HCT116 (cell line): Measurements from ENCODE around the gene TMEM176B.

Experiments
- CTCF ChIP-seq, 3 experiments: fragments of 200-600 bp in 1 of 3; sonication (generic) in 1 of 3; IDR thresholded peaks in 2 of 3; conservative IDR thresholded peaks in 1 of 3; 2 replicates each; pipeline ENCODE4 v1.5.1; 2012 to 2017; ENCODE audit warnings: low read depth in 2 of 3, low read length in 2 of 3, antibody characterized with exemption in 1 of 3, borderline replicate concordance in 1 of 3, control low read depth in 1 of 3, mild to moderate bottlenecking in 1 of 3, mixed read lengths in 1 of 3, mixed run types in 1 of 3, moderate library complexity in 1 of 3; ENCODE audit not compliant: insufficient read depth in 1 of 3
- EZH2 ChIP-seq: fragments of 200-600 bp; sonication (generic); IDR thresholded peaks from 2 replicates; pipeline ENCODE4 v1.6.1; 2017; ENCODE audit warnings: antibody characterized with exemption, mixed run types
- POLR2A ChIP-seq: IDR thresholded peaks from 2 replicates; pipeline ENCODE4 v1.7.0; 2011; ENCODE audit warnings: borderline replicate concordance; ENCODE audit not compliant: insufficient read depth, insufficient read length; ENCODE audit errors: extremely low read depth
- RAD21 ChIP-seq: IDR thresholded peaks from 2 replicates; pipeline ENCODE4 v1.6.1; 2012; ENCODE audit warnings: low read depth, mild to moderate bottlenecking

GRCh38 chr7:150820148-150820547 lies 20.0 kb upstream of the TMEM176B start:
- no peak for TF ChIP-seq POLR2A
- no peak for TF ChIP-seq CTCF (IDR thresholded peaks at IDR 0.05 in 2 of 3, conservative IDR thresholded peaks at IDR 0.05 in 1 of 3; ENCODE audit: borderline replicate concordance in 1 of 3, insufficient read depth in 1 of 3, low read depth in 2 of 3, low read length in 2 of 3)
- TF ChIP-seq RAD21, result no peak
- TF ChIP-seq EZH2, result no peak
